Lower leg skin (tissue), 4 donors: ENCODE measurements around the gene SLC22A23. TPM values are rescaled to one million over a fixed set of nuclear protein-coding genes. Genes with fewer than 3 reads are reported as not detected.

Source experiments
- DNase-seq, 2 donors: peaks; one replicate each; pipeline ENCODE4 v3.0.0-alpha.2; 2019; ENCODE audit warnings: low spot score in 2 of 2
- H3K4me3 ChIP-seq: fragments of 200-600 bp; sonication (generic); 2 replicates; pipeline ENCODE4 v1.5.1; 2017; ENCODE audit warnings: mild to moderate bottlenecking, low read depth; ENCODE audit not compliant: poor library complexity, severe bottlenecking
- CTCF ChIP-seq, 3 donors: fragments of 450-650 bp; IDR thresholded peaks; one replicate each; pipeline ENCODE4 v1.5.1; 2016; ENCODE audit warnings: antibody characterized with exemption in 3 of 3, mild to moderate bottlenecking in 3 of 3, moderate library complexity in 2 of 3
- POLR2A ChIP-seq, 2 donors: fragments of 450-650 bp; IDR thresholded peaks; one replicate each; pipeline ENCODE4 v1.6.1; 2016 to 2017; ENCODE audit warnings: antibody characterized with exemption in 2 of 2, mild to moderate bottlenecking in 1 of 2, moderate library complexity in 1 of 2
- WGBS, 2 donors: methylation state at CpG; one replicate each; pipeline ENCODE4 v1.1.5; 2018; 5-methylcytosine and 5-hydroxymethylcytosine counted together
- intact Hi-C: fragments of 100-400 bp; cut with DNase I; formaldehyde crosslinking; loops from one replicate; pipeline ENCODE4 v1.15.0; 2023; ENCODE audit warnings: low total_unique reads
- total RNA-seq, 4 donors: library from RNA; depleted of rRNA; stranded (reverse); fragments of >200 nt; gene quantifications; one replicate each; pipeline ENCODE4 v1.1.0, GENCODE V29; 2016

Gene SLC22A23
- total RNA-seq, 4 donors from 2014 or later, result 29.2 to 50.7 (median 43.2) TPM

GRCh38 chr6:3260296-3260695, 196.6 kb downstream of the SLC22A23 start:
- TF ChIP-seq POLR2A (IDR thresholded peaks at IDR 0.05), result no peak
- no peak for TF ChIP-seq CTCF (IDR thresholded peaks at IDR 0.05)
- no peak overlapping the region for H3K4me3 ChIP-seq

GRCh38 chr6:3259491-3259958, 197.3 kb downstream of the SLC22A23 start:
- WGBS, 2 donors, result 0 to 1% methylated on average over 21 of the region's 21 CpGs
- no peak for DNase-seq
- intact Hi-C loops, result loop anchor here (10.0 kb wide), 1 partner anchor 135 kb away; no protein-coding TSS in a partner anchor
- peak overlapping the region; percentile 77 for H3K4me3 ChIP-seq
- no peak for TF ChIP-seq POLR2A (IDR thresholded peaks at IDR 0.05)

More at GRCh38 chr6:3260296-3260695, 196.6 kb downstream of the SLC22A23 start:
- 83 to 87% methylated on average over 14 of the region's 14 CpGs for WGBS, 2 donors
- no peak for DNase-seq
- intact Hi-C loops, result no loop called here

- TF ChIP-seq CTCF (IDR thresholded peaks at IDR 0.05), result no peak
- no peak for TF ChIP-seq POLR2A (IDR thresholded peaks at IDR 0.05)
- intact Hi-C loops, result loop anchor here (10.0 kb wide), 1 partner anchor 134 kb away; no protein-coding TSS in a partner anchor
- H3K4me3 ChIP-seq, result peak within 1 kb of the TSS; percentile 77
- peak; percentile 92 to 99 for DNase-seq
- 0 to 1% methylated on average over 21 to 49 of the region's 80 CpGs for WGBS, 2 donors
Measured at GRCh38 chr6:3258720-3259490, 197.9 kb downstream of the SLC22A23 start, which contains the start of gene PSMG4. Gene PSMG4 (plus strand): TSS chr6:3258947. CDS start chr6:3259023, 76 bp downstream.

GRCh38 chr6:3258201-3258600, 198.6 kb downstream of the SLC22A23 start:
- intact Hi-C loops, result loop anchor here (10.0 kb wide), 1 partner anchor 133 kb away; no protein-coding TSS in a partner anchor
- H3K4me3 ChIP-seq, result no peak overlapping the region
- DNase-seq, result no peak
- TF ChIP-seq POLR2A (IDR thresholded peaks at IDR 0.05) (no peak), CTCF (IDR thresholded peaks at IDR 0.05) (no peak)
- WGBS, 2 donors, result 51 to 58% methylated on average over 12 of the region's 12 CpGs

GRCh38 chr6:3253597-3253961, 203.3 kb downstream of the SLC22A23 start:
- DNase-seq, result no peak
- intact Hi-C loops, result loop anchor here (10.0 kb wide), 1 partner anchor 129 kb away; no protein-coding TSS in a partner anchor
- WGBS, 2 donors, result 95 to 96% methylated on average over 38 to 40 of the region's 40 CpGs
- H3K4me3 ChIP-seq, result no peak overlapping the region
- TF ChIP-seq POLR2A (IDR thresholded peaks at IDR 0.05), result no peak
- TF ChIP-seq CTCF (IDR thresholded peaks at IDR 0.05), result no peak

- intact Hi-C loops, result loop anchor here (10.0 kb wide), 1 partner anchor 128 kb away; no protein-coding TSS in a partner anchor
- H3K4me3 ChIP-seq, result no peak overlapping the region
- WGBS, 2 donors, result 92 to 94% methylated on average over 20 to 22 of the region's 22 CpGs
- TF ChIP-seq POLR2A (IDR thresholded peaks at IDR 0.05) (no peak), CTCF (IDR thresholded peaks at IDR 0.05) (no peak)
- DNase-seq, result no peak
Measured at GRCh38 chr6:3252861-3253596, 203.8 kb downstream of the SLC22A23 start.
